Posterior vena cava (tissue), 2 donors: ENCODE measurements around the gene HID1. TPM values are rescaled to one million over a fixed set of nuclear protein-coding genes. Genes with fewer than 3 reads are reported as not detected.
"Not testable (repeated sequence)": the region's sequence is repeated elsewhere in the genome, so short reads cannot be mapped to it uniquely, and the experiment has no call there.

Source experiments
- DNase-seq: peaks from one replicate; pipeline ENCODE4 v3.0.0-alpha.2; 2020; ENCODE audit warnings: low spot score
- intact Hi-C, 2 donors: fragments of 100-400 bp; cut with DNase I; formaldehyde crosslinking; loops; one replicate each; pipeline versions ENCODE4 v1.14.1 to v1.14.2; 2022 to 2023
- total RNA-seq, 2 donors: library from RNA; stranded (reverse); fragmentation: NEBNext Ultra II Directional; extraction: Animal tissue kit (Norgen Biotek cat#: 25700); gene quantifications; one replicate each; pipeline ENCODE4 v1.2.1, GENCODE V29; 2021
- donor health status: DM: yes; HTN: yes; CAD: no.
- donor health status: DM: yes; HTN: yes; CAD: no.

Gene HID1
- total RNA-seq, 2 donors from 2014 or later = 11.7 to 13.0 TPM

DNA sequence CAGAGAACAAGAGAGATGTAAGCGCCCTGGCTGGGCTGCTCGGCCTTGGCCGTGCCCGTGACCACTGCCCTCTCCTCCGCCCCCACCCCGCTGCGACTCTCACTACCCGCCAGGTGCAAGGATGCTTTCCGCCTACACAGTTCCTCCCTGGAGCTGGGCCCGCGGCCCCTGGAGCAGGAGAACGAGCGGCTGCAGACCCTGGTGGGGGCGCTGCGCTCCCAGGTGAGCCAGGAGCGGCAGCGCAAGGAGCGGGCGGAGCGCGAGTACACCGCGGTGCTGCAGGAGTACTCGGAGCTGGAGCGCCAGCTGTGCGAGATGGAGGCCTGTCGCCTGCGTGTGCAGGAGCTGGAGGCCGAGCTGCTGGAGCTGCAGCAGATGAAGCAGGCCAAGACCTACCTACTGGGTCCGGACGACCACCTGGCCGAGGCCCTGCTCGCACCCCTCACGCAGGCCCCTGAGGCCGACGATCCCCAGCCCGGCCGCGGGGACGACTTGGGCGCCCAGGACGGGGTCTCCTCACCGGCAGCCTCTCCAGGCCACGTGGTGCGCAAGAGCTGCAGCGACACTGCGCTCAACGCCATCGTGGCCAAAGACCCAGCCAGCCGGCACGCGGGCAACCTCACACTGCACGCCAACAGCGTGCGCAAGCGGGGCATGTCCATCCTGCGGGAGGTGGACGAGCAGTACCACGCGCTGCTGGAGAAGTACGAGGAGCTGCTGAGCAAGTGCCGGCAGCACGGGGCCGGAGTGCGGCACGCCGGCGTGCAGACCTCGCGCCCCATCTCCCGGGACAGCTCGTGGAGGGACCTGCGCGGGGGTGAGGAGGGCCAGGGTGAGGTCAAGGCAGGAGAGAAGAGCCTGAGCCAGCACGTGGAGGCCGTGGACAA, 30.8 kb upstream of the HID1 start:
- intact Hi-C loops = no loop called here
- DNase-seq = no peak

DNA sequence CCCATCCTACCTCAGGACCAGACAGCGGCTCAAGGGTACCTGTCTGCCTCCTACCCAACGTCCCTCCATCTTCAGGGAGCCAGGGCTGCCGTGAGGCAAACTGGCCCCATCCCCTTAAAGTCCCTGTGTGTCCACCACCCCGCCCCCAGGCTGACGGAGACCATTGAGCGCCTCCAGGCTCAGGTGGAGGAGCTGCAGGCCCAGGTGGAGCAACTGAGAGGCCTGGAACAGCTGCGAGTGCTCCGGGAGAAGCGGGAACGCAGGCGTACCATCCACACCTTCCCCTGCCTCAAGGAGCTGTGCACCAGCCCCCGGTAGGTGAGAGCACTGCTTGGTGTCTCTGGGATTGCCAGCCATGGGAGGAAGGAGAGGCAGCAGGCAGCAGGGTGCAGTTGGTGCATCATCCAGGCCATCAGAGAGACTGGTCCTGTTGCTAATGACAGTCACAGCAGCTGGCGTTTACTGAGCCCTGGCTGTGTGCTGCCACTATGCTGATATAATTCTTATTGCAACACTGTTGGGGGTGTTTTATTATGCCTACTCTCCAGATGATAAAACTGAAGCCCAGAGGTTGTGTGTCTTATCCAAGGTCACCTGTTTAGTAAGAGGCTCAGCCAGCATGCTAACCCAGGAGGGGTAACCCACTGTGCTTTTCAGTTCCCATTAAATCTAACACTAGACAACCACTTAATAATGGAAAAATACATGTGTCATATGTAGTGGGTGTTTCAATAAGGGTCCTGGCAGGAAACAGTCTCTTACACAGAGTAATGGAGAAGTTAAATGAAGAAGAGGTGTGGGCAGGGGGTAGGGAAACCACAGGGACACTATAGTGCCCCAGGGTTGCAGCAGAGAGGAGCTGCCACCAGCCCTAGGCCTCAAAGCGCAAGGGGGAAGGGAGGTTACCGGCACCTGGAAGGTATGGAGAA, 29.6 kb upstream of the HID1 start:
- intact Hi-C loops = no loop called here
- DNase-seq = no peak

DNA sequence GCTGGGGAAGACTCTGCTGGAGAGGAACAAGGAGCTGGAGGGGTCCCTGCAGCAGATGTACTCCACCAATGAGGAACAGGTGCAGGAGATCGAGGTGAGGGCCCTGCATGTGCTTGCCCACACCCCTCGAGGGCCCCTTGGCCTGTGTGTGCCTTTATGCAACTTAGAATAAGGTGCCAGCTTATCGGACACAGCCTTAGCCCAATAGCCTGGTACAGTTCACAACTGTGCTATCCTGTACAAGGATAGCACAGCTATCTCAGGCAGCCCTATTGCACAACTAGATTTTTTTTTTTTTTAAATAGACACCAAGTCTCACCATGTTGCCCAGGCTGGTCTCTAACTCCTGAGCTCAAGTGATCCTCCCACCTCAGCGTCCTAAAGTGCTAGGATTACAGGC, 27.0 kb upstream of the HID1 start:
- intact Hi-C loops = no loop called here
- DNase-seq = no peak

DNA sequence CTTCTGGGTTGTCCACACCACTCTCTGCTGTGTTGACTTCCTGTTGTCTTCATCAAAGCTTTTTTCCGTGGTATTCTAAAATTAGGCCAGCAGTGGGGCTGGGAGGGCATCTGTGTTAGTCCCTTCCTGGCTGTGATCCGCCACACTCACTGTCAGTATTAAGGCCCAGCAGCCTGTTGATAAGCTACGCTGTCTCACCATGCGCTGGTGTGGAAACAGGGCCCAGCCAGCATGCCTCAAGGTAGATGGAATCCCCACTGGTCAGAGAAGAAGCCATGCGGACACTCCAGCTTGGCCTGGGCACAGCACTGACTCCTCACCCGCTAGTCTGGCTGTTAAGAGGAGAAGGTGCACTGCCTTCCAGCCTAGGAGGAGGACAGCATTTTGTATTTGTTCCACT, 26.2 kb upstream of the HID1 start:
- intact Hi-C loops = no loop called here
- no peak for DNase-seq

DNA sequence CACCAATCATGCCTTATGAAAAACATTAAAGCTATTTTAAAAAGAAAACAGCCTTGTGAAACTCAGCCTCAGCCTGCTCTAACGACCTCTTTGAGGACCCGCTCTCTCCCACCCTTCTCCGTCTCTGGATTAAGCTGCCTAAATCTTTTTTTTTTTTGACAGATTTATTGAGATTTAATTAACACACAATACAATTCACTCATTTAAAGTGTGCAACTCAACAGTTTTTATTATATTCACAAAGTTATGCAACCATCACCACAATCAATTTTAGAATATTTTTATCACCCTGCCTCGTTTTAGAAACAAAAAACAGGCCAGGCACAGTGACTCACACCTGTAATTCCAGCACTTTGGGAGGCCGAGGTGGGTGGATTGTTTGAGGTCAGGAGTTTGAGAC, 23.3 kb upstream of the HID1 start:
- intact Hi-C loops = no loop called here
- DNase-seq = no peak

DNA sequence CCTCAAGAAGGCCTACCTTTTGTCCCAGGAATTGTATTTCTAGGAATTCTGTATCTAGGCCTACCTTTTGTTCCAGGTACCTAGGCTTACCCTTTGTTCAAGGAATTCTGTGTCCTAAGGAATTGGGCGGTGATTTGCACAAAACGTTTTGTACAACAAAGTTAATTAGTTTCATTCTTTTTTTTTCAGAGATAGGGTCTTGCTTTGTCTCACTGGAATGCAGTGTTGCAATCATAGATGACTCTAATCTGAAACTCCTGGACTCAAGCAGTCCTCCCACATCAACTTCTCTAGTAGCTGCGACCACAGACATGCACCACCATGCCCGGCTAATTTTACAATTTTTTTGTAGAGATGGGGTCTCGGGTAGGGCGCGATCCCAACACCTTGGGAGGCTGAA, 21.9 kb upstream of the HID1 start:
- no peak for DNase-seq
- intact Hi-C loops = no loop called here

DNA sequence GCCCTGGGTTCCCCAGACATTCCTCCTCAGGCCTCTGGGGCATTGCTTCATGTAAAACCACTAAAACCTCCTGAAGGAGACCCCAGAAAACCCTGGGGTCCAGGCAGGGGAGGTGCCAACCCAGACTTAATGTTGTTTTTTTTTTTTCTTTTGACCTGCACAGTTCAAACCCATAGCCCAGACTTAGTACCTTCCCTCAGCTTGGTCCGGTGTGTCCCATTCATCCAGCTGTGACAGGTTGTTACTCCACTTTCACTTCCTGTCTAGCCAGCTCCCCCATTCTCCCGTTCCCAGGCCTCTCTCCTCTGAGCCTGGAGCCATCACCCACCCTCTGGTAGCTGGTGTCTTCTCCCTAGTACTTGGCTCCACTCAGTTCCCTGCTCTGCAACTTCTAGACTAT, 19.7 kb upstream of the HID1 start:
- DNase-seq = no peak
- intact Hi-C loops = no loop called here

DNA sequence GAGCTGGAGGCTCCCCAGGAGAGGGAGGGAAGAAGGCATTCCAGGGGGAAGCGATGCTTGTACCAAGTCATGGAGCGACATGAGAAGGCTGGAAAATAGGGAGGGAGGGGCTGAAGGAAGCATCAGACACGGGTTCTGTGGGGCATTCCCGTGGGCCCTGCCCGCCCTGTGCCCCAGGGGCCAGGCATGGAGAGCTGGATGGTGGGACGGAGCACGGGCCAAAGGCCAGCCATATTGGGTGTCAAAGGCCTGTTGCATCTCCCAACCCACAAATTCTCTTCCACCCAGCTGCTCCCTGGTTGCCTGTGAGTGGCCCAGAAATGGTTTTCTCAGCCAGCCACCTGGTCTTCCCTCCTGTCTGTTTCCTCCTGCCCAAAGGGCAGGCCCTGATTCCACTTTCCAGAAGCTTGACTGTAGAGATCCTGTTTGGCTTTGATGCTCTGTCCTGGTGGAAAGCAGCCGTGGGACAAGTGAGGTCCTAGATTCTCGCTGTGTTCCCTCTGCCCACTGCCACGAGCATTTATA, 18.1 kb upstream of the HID1 start:
- intact Hi-C loops = loop anchor here in 1 of 2 donors (2.0 kb wide), 1 partner anchor 52 kb away; no protein-coding TSS in a partner anchor
- DNase-seq = no peak

DNA sequence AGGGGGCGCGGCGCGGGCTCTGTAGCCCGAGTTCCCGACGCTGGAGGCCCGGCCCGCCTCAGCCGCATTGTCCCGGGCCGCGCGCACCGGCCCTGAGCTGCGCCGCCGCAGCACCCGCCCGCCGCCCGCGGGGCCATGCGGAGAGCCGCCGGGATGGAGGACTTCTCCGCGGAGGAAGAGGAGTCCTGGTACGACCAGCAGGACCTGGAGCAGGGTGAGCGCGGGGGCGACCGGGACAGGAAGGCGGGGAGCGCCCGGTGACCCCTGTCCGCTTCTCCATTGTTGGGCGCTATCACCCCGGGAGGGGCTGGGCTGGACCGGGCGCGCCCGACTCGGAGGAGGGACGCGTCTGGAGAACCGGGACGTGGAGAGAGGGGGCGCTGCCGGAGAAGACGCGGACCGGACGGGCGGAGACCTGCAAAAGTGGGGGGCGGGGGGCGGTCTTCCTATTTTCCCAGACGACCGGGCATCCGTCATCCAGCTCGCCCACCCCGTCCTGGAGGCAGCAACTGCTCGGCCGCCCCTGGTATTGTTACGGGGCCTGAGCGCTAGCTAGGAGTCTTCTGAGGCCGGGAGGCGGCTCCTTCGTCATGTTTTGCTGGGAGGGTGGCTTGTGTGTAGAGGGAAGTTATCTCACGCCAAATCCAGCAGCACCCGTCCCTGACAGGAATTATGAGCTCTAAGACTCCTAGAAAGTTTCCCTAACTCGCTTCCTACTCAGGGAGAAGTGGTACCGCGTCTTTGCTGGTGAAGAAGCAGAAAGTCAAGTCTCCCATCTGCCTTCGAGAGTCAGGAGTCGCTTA, 15.6 kb upstream of the HID1 start:
- DNase-seq = peak; percentile 96
- intact Hi-C loops = loop anchor here in 1 of 2 donors (5.0 to 10.0 kb wide), 2 partner anchors 44 to 217 kb away; partner anchors contain the start of gene NUP85

DNA sequence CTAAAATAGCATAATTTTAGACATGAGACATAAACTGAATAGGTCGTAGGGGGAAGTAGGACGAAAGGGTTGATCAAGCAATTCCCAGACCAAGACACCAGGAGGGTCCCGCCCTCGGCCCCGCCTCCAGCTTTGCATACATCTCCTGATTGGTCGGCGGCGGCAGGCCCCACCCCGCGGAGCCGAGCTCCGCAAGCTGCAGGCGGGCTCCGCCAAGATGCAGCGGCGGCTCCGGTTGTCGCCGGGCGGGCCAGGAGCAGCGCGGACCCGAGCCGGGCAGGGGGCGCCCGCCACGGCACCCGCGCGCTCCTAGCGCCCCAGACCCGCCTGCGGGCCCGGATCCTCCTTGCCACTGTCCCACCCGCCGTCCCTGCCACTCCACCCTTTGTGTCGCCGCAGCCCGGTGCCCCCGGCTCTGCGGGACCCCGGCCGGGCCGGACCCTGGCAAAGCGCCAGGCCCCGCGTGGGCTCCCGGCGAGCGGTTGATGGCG, 14.9 kb upstream of the HID1 start, which contains the start of gene CDR2L:
TSS of gene CDR2L (plus strand) at position 215 of the 491 bp plus-strand sequence. CDS start 412 bp downstream, outside the sequence.
- peak; percentile 99 for DNase-seq
- intact Hi-C loops = loop anchor here in 1 of 2 donors (5.0 to 10.0 kb wide), 2 partner anchors 45 to 217 kb away; partner anchors contain the start of gene NUP85

DNA sequence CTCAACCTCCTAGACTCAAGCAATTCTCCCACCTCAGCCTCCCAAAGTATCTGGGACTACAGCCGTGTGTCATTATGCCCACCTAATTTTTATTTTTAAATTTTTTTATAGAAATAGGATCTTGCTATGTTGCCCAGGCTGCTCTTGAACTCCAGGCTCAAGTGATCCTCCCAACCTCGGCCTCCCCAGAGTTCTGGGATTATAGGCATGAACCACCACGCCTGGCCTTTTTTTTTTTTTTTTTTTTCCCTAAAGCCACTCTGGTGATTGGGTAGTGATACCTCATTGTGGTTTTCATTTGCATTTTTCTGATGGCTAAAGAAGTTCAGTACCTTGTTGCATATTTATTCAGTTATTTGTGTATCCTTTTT, 13.6 kb upstream of the HID1 start:
- DNase-seq = no peak
- intact Hi-C loops = loop anchor here in 1 of 2 donors (5.0 to 10.0 kb wide), 2 partner anchors 46 to 219 kb away; partner anchors contain the start of gene NUP85

DNA sequence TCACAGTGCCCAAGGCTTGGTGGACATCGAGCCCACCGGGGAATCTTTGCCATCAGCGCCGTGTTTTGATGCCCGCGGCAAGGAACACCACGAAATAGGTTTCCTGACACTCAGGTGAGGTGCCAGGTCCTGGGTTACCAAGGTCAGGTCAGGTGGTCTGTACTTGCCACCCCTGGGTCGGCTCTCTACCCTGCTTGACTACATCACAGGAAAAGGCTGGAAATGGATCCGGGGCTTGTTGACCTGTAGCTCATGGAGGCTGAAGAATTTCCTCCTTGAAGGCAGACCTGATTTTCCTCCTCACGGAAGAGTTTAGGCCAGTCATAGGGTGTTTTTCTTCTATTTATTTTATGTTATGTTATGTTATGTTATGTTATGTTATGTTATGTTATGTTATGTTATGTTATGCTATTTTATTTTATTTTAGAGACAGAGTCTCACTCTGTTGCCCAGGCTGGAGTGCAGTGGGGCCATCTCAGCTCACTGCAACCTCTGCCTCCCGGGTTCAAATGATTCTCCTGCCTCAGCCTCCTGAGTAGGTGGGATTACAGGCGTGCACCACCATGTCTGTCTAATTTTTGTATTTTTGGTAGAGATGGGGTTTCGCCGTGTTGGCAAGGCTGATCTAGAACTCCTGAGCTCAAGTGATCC, 10.2 kb upstream of the HID1 start:
- not testable (repeated sequence) for DNase-seq
- intact Hi-C loops = loop anchor here in 1 of 2 donors (10.0 kb wide), 1 partner anchor 222 kb away; the partner anchor contains the start of gene NUP85

DNA sequence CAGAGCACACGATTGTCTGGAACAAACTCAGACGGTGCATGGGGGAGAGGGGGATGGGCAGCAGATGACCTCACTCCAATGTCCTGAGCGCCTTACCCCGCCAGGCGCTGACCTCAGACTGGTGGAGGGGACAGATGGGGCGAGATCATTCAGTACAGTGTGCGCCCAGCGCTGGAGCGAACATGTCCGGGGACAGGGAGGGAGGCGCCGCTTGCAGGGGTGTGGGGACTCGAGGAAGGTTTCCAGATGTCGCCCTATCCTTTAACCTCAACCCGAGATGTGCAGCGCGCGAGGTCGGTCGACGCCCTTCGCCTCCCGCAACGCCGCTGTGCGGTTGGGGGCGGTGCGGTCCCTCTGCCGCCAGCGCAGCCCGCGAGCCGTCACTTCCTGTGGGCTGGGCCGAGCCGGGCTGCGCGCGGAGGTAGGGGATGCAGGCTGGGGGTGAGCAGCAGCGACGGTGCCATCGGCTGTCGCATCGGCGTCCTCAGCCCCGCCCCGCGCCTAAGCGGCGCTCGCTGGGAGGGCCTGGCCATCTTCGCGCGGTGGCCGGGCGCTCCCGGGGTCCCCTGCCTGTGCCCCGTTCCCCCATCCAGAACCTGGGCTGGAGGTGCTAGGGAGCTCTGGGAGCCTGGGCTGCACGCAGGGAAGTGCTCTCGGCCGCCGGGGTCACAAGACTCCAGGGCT, 9.6 kb upstream of the HID1 start:
- peak; percentile 90 for DNase-seq
- intact Hi-C loops = loop anchor here in 1 of 2 donors (10.0 kb wide), 1 partner anchor 223 kb away; the partner anchor contains the start of gene NUP85

DNA sequence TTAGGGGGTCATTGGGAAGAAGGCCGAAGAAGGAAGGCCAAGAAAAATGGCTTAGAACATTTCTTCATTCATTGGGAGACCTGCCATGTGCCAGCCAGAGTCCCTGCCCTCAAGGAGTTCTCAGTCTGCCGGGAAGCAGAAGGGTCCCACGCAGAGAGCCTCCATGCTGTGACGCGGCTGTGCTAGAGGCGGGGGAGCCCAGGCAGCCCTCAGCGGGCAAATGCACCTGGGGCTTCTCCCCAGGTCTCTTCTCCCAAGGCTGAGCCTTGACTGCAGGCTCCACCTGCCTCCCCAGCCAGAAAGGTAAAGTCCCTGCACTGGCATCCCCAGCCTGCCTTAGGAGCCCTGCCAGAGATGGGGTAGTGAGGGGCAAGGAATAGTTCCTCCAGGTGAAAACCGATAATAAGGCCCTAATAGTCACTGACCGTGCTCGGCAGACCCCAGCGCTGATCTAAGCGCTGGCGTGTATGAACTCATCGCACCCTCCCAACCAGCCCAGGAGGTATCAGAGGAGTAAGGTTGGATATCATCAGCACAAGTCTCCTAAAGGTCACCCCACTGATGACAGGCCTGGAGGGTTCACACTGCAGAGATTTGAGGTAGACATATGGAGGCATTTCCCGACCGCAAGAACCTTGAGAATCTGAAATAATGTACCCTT, 8.9 kb upstream of the HID1 start:
- intact Hi-C loops = loop anchor here in 1 of 2 donors (10.0 kb wide), 1 partner anchor 223 kb away; the partner anchor contains the start of gene NUP85
- DNase-seq = no peak

DNA sequence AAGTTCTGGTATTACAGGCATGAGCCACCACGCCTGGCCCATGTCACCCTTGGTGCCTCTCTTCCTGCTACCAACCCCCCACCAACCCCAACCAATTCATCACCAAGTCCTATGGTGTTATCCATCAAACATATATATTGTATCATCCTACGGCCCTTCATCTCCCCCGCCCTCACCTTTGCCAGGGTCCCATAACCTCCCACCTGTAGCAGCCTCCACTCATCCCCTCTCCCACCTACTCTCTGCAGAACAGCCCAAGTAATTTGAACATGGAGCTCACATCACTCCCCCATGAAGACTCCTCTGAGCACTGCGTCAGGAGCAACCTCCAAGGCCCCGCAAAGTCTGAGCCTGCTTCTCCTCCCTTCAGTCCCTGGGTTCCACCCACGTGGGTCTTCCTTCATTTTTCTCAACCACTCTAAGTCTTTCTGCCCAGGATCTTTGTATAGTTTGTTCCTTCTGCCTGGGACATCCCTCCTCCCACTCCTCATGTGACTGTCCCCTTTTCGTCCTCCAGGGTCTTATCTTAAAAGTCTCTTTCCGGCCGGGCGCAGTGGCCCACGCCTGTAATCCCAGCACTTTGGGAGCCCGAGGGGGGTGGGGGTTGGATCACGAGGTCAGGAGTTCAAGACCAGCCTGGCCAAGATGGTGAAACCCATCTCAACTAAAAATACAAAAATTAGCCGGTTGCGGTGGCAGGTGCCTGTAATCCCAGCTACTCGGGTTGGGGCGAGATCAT, 7.0 kb upstream of the HID1 start:
- DNase-seq = no peak

DNA sequence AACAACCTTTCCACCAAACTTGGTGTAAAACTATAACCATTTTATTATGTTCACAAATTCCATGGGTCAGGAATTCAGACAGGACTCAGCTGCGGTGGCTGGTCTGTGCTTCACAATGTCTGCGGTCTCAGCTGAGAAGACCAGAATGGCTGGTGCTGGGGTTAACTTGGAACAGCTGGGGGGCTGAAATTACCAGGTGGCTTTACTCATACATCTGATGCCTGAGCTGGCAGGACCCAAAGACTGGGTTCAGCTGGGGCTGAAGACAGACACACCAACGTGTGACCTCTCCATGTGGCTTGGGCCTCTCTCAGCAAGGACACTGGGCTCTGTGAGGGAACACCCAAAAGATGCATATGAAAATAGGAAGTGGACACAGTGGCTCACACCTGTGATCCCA, 5.7 kb upstream of the HID1 start:
- no peak for DNase-seq
- intact Hi-C loops = no loop called here

More for the DNA sequence above, 7.0 kb upstream of the HID1 start:
- intact Hi-C loops = loop anchor here in 1 of 2 donors (10.0 kb wide), 1 partner anchor 225 kb away; the partner anchor contains the start of gene NUP85
